DND-41 (cell line): ENCODE data around the gene GDF11.

Experiments used
- ATAC-seq: fragments of 200-7000 bp; cut with Tn5 transposase; 3 replicates; pipeline ENCODE4 v1.9.1; 2021; ENCODE audit warnings: low read depth; ENCODE audit not compliant: insufficient read depth
- DNase-seq: peaks from one replicate; pipeline ENCODE4 v3.0.0-alpha.2; 2020
- H2AFZ ChIP-seq: 2 replicates; pipeline ENCODE4 v1.6.0; 2012; ENCODE audit warnings: low read depth, low read length
- H3K27ac ChIP-seq: 2 replicates; pipeline ENCODE4 v1.5.1; 2012; ENCODE audit warnings: low read length, inconsistent platforms
- H3K27me3 ChIP-seq: fragments of 200-600 bp; sonication (generic); 2 replicates; pipeline ENCODE4 v1.6.0; 2012; ENCODE audit warnings: low read length, mild to moderate bottlenecking, inconsistent platforms; ENCODE audit not compliant: insufficient read depth, poor library complexity
- H3K36me3 ChIP-seq: 2 replicates; pipeline ENCODE4 v1.5.1; 2012; ENCODE audit warnings: low read length, inconsistent platforms; ENCODE audit not compliant: insufficient read depth
- H3K4me1 ChIP-seq: 2 replicates; pipeline ENCODE4 v1.5.1; 2012; ENCODE audit warnings: mild to moderate bottlenecking, low read length; ENCODE audit not compliant: insufficient read depth
- H3K4me2 ChIP-seq: 2 replicates; pipeline ENCODE4 v1.6.0; 2012; ENCODE audit warnings: mild to moderate bottlenecking, moderate library complexity, low read length, inconsistent platforms; ENCODE audit not compliant: insufficient read depth
- H3K4me3 ChIP-seq, 2 experiments: fragments of 200-600 bp in 1 of 2; shearing (Covaris generic) in 1 of 2; 2 replicates each; pipeline ENCODE4 v1.5.1; 2012 to 2016; ENCODE audit warnings: inconsistent platforms in 2 of 2, low read length in 2 of 2, mild to moderate bottlenecking in 2 of 2, low read depth in 1 of 2, moderate library complexity in 1 of 2
- H3K79me2 ChIP-seq: 2 replicates; pipeline ENCODE4 v1.6.0; 2012; ENCODE audit warnings: low read length, inconsistent platforms; ENCODE audit not compliant: insufficient read depth
- H3K9ac ChIP-seq: 2 replicates; pipeline ENCODE4 v1.6.0; 2012; ENCODE audit warnings: low read depth, mild to moderate bottlenecking, inconsistent platforms, low read length, moderate library complexity
- H3K9me3 ChIP-seq: 2 replicates; pipeline ENCODE4 v1.5.1; 2012; ENCODE audit warnings: low read length, moderate library complexity, mild to moderate bottlenecking, inconsistent platforms; ENCODE audit not compliant: insufficient read depth, severe bottlenecking
- H4K20me1 ChIP-seq: 2 replicates; pipeline ENCODE4 v1.6.0; 2012; ENCODE audit warnings: low read length; ENCODE audit not compliant: insufficient read depth
- CTCF ChIP-seq: IDR thresholded peaks from 2 replicates; pipeline ENCODE4 v1.5.1; 2012; ENCODE audit warnings: borderline replicate concordance, low read length, moderate library complexity, mild to moderate bottlenecking; ENCODE audit not compliant: poor library complexity, severe bottlenecking; ENCODE audit errors: extremely low read depth
- EZH2 ChIP-seq: IDR thresholded peaks from 3 replicates; pipeline ENCODE4 v1.6.1; 2012; ENCODE audit warnings: borderline replicate concordance, low read depth, mild to moderate bottlenecking, moderate library complexity, low read length, inconsistent platforms; ENCODE audit not compliant: severe bottlenecking

GDF11 gene

GRCh38 chr12:55720071-55720564, 22.8 kb upstream of the GDF11 start, which contains the start of gene RDH5:
Gene RDH5 (plus strand): TSS chr12:55720393. CDS start chr12:55721185, 792 bp downstream.
- Histone ChIP-seq H3K27me3 (no peaks in the 10 kb centered on the region), H3K9me3 (no peaks in the 10 kb centered on the region), H4K20me1 (no peaks in the 10 kb centered on the region; the same call in 1 of the 2 replicates), H3K79me2 (peaks cover 24% of the 10 kb centered on the region), H3K27ac (no peak within 1 kb of the TSS), H3K4me2 (no peak within 1 kb of the TSS), H3K4me3 (no peak within 1 kb of the TSS), H3K9ac (no peak within 1 kb of the TSS), H2AFZ (no peak within 1 kb of the TSS), H3K36me3 (peaks cover 51% of the 10 kb centered on the region), H3K4me1 (peaks cover 29% of the 10 kb centered on the region)
- DNase-seq, result no peak
- no peak for ATAC-seq
- TF ChIP-seq CTCF, result no peak
- no peak for TF ChIP-seq EZH2

- no peak for DNase-seq
- Histone ChIP-seq H3K9me3 (no peaks in the 10 kb centered on the region), H3K9ac (no peak overlapping the region), H3K4me1 (peaks cover 22% of the 10 kb centered on the region), H3K4me3 (no peak overlapping the region), H3K36me3 (peaks cover 59% of the 10 kb centered on the region), H3K4me2 (no peak overlapping the region), H3K79me2 (peaks cover 24% of the 10 kb centered on the region), H3K27me3 (no peaks in the 10 kb centered on the region), H3K27ac (no peak overlapping the region), H4K20me1 (no peaks in the 10 kb centered on the region; the same call in 1 of the 2 replicates), H2AFZ (no peak overlapping the region)
- no peak for ATAC-seq
- TF ChIP-seq CTCF, result peak; percentile 11
- no peak for TF ChIP-seq EZH2
Measured at GRCh38 chr12:55720894-55721444, 22.0 kb upstream of the GDF11 start.

GRCh38 chr12:55721601-55722213, 21.2 kb upstream of the GDF11 start:
- no peak overlapping the region for H3K4me2 ChIP-seq
- H3K4me3 ChIP-seq, result no peak overlapping the region
- peaks cover 65% of the 10 kb centered on the region for H3K36me3 ChIP-seq
- DNase-seq (no peak), ATAC-seq (no peak)
- H2AFZ ChIP-seq, result no peak overlapping the region
- no peak overlapping the region for H3K9ac ChIP-seq
- peaks cover 20% of the 10 kb centered on the region for H3K79me2 ChIP-seq
- H3K27ac ChIP-seq, result no peak overlapping the region
- H3K9me3 ChIP-seq, result no peaks in the 10 kb centered on the region
- TF ChIP-seq EZH2 (no peak), CTCF (no peak)
- H4K20me1 ChIP-seq, result no peaks in the 10 kb centered on the region; the same call in 1 of the 2 replicates
- H3K27me3 ChIP-seq, result no peaks in the 10 kb centered on the region
- peaks cover 20% of the 10 kb centered on the region for H3K4me1 ChIP-seq
